GM19372 (cell line): ENCODE results near the gene RNU1-3.
"Not testable (repeated sequence)": the region's sequence is repeated elsewhere in the genome, so short reads cannot be mapped to it uniquely, and the experiment has no call there.

Source experiments
- ATAC-seq: cut with Tn5 transposase; IDR thresholded peaks from one replicate; pipeline ENCODE4 v1.9.1; 2021; ENCODE audit warnings: mild to moderate bottlenecking, low read depth, moderate library complexity; ENCODE audit not compliant: unreplicated experiment

The RNU1-3 gene

GRCh38 chr1:16696507-16697150 lies 29.9 kb upstream of the RNU1-3 start:
- ATAC-seq = not testable (repeated sequence)

- ATAC-seq = not testable (repeated sequence)
Observed at GRCh38 chr1:16694308-16694702, 27.6 kb upstream of the RNU1-3 start.

GRCh38 chr1:16693449-16694307 lies 26.9 kb upstream of the RNU1-3 start:
- ATAC-seq = not testable (repeated sequence)

- ATAC-seq = not testable (repeated sequence)
Observed at GRCh38 chr1:16692717-16693448, 26.1 kb upstream of the RNU1-3 start.

- not testable (repeated sequence) for ATAC-seq
Observed at GRCh38 chr1:16692283-16692682, 25.5 kb upstream of the RNU1-3 start.

- ATAC-seq = not testable (repeated sequence)
Observed at GRCh38 chr1:16690971-16691682, 24.4 kb upstream of the RNU1-3 start.

GRCh38 chr1:16687132-16687800 lies 20.5 kb upstream of the RNU1-3 start:
- ATAC-seq = not testable (repeated sequence)

GRCh38 chr1:16685445-16686371 lies 19.0 kb upstream of the RNU1-3 start:
- ATAC-seq = not testable (repeated sequence)

- not testable (repeated sequence) for ATAC-seq
Observed at GRCh38 chr1:16684738-16685337, 18.1 kb upstream of the RNU1-3 start.

- not testable (repeated sequence) for ATAC-seq
Observed at GRCh38 chr1:16684152-16684551, 17.4 kb upstream of the RNU1-3 start.

GRCh38 chr1:16682803-16683202 lies 16.1 kb upstream of the RNU1-3 start:
- not testable (repeated sequence) for ATAC-seq

GRCh38 chr1:16680366-16680765 lies 13.6 kb upstream of the RNU1-3 start:
- ATAC-seq = not testable (repeated sequence)

GRCh38 chr1:16677552-16678431 lies 11.0 kb upstream of the RNU1-3 start:
- no peak for ATAC-seq

- ATAC-seq = not testable (repeated sequence)
Observed at GRCh38 chr1:16676661-16677523, 10.1 kb upstream of the RNU1-3 start.

- ATAC-seq = not testable (repeated sequence)
Observed at GRCh38 chr1:16675118-16675510, 8.4 kb upstream of the RNU1-3 start.

GRCh38 chr1:16673976-16674375 lies 7.2 kb upstream of the RNU1-3 start:
- not testable (repeated sequence) for ATAC-seq
